ENCODE results near the gene OR9A4.

DNA sequence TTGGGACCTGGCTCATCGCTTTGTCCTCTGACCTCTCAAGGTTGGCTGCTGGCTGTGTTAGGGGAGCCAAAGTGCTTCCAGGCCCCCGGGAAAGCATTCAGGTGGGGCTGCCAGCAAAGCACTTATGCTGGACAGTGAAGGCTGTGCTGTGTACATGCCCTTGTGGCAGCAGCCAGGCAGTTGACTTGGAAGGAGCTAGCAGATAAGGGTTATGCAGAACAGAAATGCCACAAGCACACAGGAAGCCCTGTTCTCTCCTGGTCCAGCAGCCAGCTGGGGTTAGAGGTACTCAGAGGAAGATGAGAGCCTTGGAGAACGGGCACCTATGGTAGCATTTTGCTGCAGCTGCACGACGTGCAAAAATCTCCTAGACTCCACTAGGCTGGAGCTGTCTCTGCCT, 35.2 kb upstream of the OR9A4 start:
- TF ChIP-seq, protein P1, sequence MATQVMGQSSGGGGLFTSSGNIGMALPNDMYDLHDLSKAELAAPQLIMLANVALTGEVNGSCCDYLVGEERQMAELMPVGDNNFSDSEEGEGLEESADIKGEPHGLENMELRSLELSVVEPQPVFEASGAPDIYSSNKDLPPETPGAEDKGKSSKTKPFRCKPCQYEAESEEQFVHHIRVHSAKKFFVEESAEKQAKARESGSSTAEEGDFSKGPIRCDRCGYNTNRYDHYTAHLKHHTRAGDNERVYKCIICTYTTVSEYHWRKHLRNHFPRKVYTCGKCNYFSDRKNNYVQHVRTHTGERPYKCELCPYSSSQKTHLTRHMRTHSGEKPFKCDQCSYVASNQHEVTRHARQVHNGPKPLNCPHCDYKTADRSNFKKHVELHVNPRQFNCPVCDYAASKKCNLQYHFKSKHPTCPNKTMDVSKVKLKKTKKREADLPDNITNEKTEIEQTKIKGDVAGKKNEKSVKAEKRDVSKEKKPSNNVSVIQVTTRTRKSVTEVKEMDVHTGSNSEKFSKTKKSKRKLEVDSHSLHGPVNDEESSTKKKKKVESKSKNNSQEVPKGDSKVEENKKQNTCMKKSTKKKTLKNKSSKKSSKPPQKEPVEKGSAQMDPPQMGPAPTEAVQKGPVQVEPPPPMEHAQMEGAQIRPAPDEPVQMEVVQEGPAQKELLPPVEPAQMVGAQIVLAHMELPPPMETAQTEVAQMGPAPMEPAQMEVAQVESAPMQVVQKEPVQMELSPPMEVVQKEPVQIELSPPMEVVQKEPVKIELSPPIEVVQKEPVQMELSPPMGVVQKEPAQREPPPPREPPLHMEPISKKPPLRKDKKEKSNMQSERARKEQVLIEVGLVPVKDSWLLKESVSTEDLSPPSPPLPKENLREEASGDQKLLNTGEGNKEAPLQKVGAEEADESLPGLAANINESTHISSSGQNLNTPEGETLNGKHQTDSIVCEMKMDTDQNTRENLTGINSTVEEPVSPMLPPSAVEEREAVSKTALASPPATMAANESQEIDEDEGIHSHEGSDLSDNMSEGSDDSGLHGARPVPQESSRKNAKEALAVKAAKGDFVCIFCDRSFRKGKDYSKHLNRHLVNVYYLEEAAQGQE (IDR thresholded peaks at IDR 0.05), result no peak
- TF ChIP-seq RAD21 (conservative IDR thresholded peaks at IDR 0.05 in 1 of 2, IDR thresholded peaks at IDR 0.05 in 1 of 2) (no peak), JUNB (IDR thresholded peaks at IDR 0.05) (no peak), TP53 (CRISPR knock-in tag; IDR thresholded peaks at IDR 0.05) (no peak), CTCF (IDR thresholded peaks at IDR 0.05) (no peak)

Measured in A549 (cell line).